Measurements from ENCODE around the gene EFCAB6.

EFCAB6 gene

DNA sequence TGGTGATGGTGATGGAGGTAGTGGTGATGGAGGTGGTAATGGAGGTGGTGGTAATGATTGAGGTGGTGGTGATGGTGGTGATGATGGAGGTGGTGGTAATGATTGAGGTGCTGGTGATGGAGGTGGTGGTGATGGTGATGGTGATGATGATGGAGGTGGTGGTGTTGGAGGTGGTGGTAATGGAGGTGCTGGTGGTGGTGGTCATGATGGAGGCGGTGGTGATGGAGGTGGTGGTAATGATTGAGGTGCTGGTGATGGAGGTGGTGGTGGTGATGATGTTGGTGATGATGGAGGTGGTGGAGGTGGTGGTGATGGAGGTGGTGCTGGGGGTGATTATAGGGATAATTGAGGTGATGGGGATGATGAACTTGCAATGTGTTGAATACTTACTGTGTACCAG, 320.4 kb downstream of the EFCAB6 start:
- H3F3A ChIP-seq (ENCODE audit: low read depth), result no peaks in the 10 kb centered on the region
- H3K4me2 ChIP-seq (ENCODE audit: low read depth, low read length, poor library complexity, severe bottlenecking), result no peak overlapping the region
- H4K20me1 ChIP-seq (ENCODE audit: insufficient read depth, low read length, poor library complexity, severe bottlenecking), result no peaks in the 10 kb centered on the region
- no peaks in the 10 kb centered on the region for H3K9me3 ChIP-seq (ENCODE audit: insufficient read depth, low read depth, low read length)
- no peaks in the 10 kb centered on the region for H3K27me3 ChIP-seq (ENCODE audit: insufficient read depth, low read length, poor library complexity, severe bottlenecking)
- no peak overlapping the region for H3K4me3 ChIP-seq (ENCODE audit: low read length, poor library complexity, severe bottlenecking)
- no peaks in the 10 kb centered on the region for H3K9me2 ChIP-seq (replicated peaks; ENCODE audit: low read depth, low read length)
- no peaks in the 10 kb centered on the region for H3K79me2 ChIP-seq (ENCODE audit: insufficient read depth, low read length)
- no peak overlapping the region for H2AFZ ChIP-seq (ENCODE audit: low read length)
- H3K9ac ChIP-seq (ENCODE audit: low read depth, low read length, poor library complexity, severe bottlenecking), result no peak overlapping the region
- H3K36me3 ChIP-seq (ENCODE audit: insufficient read depth, low read length), result no peaks in the 10 kb centered on the region
- no peaks in the 10 kb centered on the region for H3K4me1 ChIP-seq (ENCODE audit: insufficient read depth, low read length, poor library complexity, severe bottlenecking)
- no peak for TF ChIP-seq EZH2phosphoT487 (IDR thresholded peaks at IDR 0.05; ENCODE audit: borderline replicate concordance)

DNA sequence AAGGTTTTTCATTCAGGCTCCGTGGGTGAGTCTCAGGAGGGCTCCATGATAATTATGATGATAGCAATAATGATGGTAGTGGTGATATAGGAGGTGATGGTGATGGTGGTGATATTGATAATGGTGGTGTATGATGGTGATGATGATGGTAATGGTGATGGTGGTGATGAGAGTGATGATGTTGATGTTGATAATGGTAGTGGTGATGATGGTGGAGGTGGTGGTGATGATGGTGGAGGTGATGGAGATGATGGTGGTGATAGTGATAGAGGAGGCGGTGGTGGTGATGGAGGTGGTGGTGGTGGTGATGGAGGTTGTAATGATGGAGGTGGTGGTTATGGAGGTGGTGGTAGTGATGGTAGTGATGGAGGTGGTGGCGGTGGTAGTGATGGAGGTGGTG, 320.9 kb downstream of the EFCAB6 start:
- no peaks in the 10 kb centered on the region for H3K9me3 ChIP-seq (ENCODE audit: insufficient read depth, low read depth, low read length)
- no peaks in the 10 kb centered on the region for H3F3A ChIP-seq (ENCODE audit: low read depth)
- H2AFZ ChIP-seq (ENCODE audit: low read length), result no peak overlapping the region
- TF ChIP-seq EZH2phosphoT487 (IDR thresholded peaks at IDR 0.05; ENCODE audit: borderline replicate concordance), result no peak
- TF ChIP-seq, protein P1, sequence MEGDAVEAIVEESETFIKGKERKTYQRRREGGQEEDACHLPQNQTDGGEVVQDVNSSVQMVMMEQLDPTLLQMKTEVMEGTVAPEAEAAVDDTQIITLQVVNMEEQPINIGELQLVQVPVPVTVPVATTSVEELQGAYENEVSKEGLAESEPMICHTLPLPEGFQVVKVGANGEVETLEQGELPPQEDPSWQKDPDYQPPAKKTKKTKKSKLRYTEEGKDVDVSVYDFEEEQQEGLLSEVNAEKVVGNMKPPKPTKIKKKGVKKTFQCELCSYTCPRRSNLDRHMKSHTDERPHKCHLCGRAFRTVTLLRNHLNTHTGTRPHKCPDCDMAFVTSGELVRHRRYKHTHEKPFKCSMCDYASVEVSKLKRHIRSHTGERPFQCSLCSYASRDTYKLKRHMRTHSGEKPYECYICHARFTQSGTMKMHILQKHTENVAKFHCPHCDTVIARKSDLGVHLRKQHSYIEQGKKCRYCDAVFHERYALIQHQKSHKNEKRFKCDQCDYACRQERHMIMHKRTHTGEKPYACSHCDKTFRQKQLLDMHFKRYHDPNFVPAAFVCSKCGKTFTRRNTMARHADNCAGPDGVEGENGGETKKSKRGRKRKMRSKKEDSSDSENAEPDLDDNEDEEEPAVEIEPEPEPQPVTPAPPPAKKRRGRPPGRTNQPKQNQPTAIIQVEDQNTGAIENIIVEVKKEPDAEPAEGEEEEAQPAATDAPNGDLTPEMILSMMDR (conservative IDR thresholded peaks at IDR 0.05; ENCODE audit: low read length), result no peak
- H3K4me3 ChIP-seq (ENCODE audit: low read length, poor library complexity, severe bottlenecking), result no peak overlapping the region
- no peaks in the 10 kb centered on the region for H4K20me1 ChIP-seq (ENCODE audit: insufficient read depth, low read length, poor library complexity, severe bottlenecking)
- no peak overlapping the region for H3K4me2 ChIP-seq (ENCODE audit: low read depth, low read length, poor library complexity, severe bottlenecking)
- no peaks in the 10 kb centered on the region for H3K4me1 ChIP-seq (ENCODE audit: insufficient read depth, low read length, poor library complexity, severe bottlenecking)
- H3K9ac ChIP-seq (ENCODE audit: low read depth, low read length, poor library complexity, severe bottlenecking), result no peak overlapping the region
- no peaks in the 10 kb centered on the region for H3K79me2 ChIP-seq (ENCODE audit: insufficient read depth, low read length)
- H3K27me3 ChIP-seq (ENCODE audit: insufficient read depth, low read length, poor library complexity, severe bottlenecking), result no peaks in the 10 kb centered on the region
- no peaks in the 10 kb centered on the region for H3K36me3 ChIP-seq (ENCODE audit: insufficient read depth, low read length)
- H3K9me2 ChIP-seq (replicated peaks; ENCODE audit: low read depth, low read length), result no peaks in the 10 kb centered on the region

DNA sequence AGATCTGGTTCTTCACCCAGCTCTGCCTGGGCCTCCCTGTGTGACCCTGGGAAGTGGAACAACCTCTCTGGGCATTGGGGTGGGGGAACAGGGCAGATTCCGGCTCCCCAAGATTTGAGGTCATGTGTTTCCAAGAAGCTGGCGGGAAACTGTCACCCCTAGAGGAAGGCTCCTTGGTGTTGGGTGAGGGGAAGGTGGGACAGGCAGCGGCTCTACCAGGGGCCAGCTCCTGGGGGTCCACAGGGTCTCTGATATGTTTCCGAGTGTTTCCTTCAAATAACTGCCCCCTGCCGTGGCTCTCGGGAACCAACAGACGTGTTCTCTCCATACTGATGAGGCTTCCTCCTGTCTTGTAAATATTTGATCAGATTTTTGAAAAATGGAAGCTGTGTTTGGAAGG, 321.8 kb downstream of the EFCAB6 start:
- Histone ChIP-seq H3K9me3 (ENCODE audit: insufficient read depth, low read depth, low read length) (no peaks in the 10 kb centered on the region), H3K4me3 (ENCODE audit: low read length, poor library complexity, severe bottlenecking) (no peak overlapping the region), H3K27me3 (ENCODE audit: insufficient read depth, low read length, poor library complexity, severe bottlenecking) (no peaks in the 10 kb centered on the region), H3F3A (ENCODE audit: low read depth) (no peaks in the 10 kb centered on the region), H4K20me1 (ENCODE audit: insufficient read depth, low read length, poor library complexity, severe bottlenecking) (no peaks in the 10 kb centered on the region), H3K9ac (ENCODE audit: low read depth, low read length, poor library complexity, severe bottlenecking) (no peak overlapping the region), H3K36me3 (ENCODE audit: insufficient read depth, low read length) (no peaks in the 10 kb centered on the region), H3K4me2 (ENCODE audit: low read depth, low read length, poor library complexity, severe bottlenecking) (no peak overlapping the region), H3K4me1 (ENCODE audit: insufficient read depth, low read length, poor library complexity, severe bottlenecking) (no peaks in the 10 kb centered on the region), H3K9me2 (replicated peaks; ENCODE audit: low read depth, low read length) (no peaks in the 10 kb centered on the region), H2AFZ (ENCODE audit: low read length) (no peak overlapping the region), H3K79me2 (ENCODE audit: insufficient read depth, low read length) (no peaks in the 10 kb centered on the region)
- TF ChIP-seq EZH2phosphoT487 (IDR thresholded peaks at IDR 0.05; ENCODE audit: borderline replicate concordance), result no peak
- TF ChIP-seq, protein P1 (conservative IDR thresholded peaks at IDR 0.05; ENCODE audit: low read length), result no peak

DNA sequence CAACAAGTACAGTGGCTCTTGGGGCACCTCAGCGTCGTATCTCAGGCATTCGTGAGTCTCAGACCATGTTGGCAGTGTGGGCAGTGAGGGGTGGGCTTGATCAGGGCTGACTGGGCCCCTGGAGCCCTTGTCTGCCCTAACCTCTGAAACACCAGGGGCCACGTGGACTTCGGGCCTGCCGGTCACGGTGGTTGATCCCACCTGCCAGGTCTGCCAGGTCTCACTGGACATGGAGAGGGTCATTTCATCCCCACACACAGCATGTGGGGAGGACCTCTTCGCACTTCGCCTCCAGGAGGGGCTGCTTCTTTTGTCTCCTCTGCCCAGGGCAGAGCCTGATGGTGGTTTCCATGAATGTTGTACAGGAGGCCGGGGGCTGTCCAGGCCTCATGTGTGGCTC, 323.2 kb downstream of the EFCAB6 start:
- no peak overlapping the region for H3K4me3 ChIP-seq (ENCODE audit: low read length, poor library complexity, severe bottlenecking)
- H3K4me1 ChIP-seq (ENCODE audit: insufficient read depth, low read length, poor library complexity, severe bottlenecking), result no peaks in the 10 kb centered on the region
- no peaks in the 10 kb centered on the region for H3K9me2 ChIP-seq (replicated peaks; ENCODE audit: low read depth, low read length)
- H4K20me1 ChIP-seq (ENCODE audit: insufficient read depth, low read length, poor library complexity, severe bottlenecking), result no peaks in the 10 kb centered on the region
- no peak overlapping the region for H3K4me2 ChIP-seq (ENCODE audit: low read depth, low read length, poor library complexity, severe bottlenecking)
- no peak overlapping the region for H3K9ac ChIP-seq (ENCODE audit: low read depth, low read length, poor library complexity, severe bottlenecking)
- no peaks in the 10 kb centered on the region for H3F3A ChIP-seq (ENCODE audit: low read depth)
- TF ChIP-seq, protein P1 (conservative IDR thresholded peaks at IDR 0.05; ENCODE audit: low read length), result no peak
- TF ChIP-seq EZH2phosphoT487 (IDR thresholded peaks at IDR 0.05; ENCODE audit: borderline replicate concordance), result no peak
- no peaks in the 10 kb centered on the region for H3K79me2 ChIP-seq (ENCODE audit: insufficient read depth, low read length)
- no peaks in the 10 kb centered on the region for H3K27me3 ChIP-seq (ENCODE audit: insufficient read depth, low read length, poor library complexity, severe bottlenecking)
- H2AFZ ChIP-seq (ENCODE audit: low read length), result no peak overlapping the region
- no peaks in the 10 kb centered on the region for H3K36me3 ChIP-seq (ENCODE audit: insufficient read depth, low read length)
- no peaks in the 10 kb centered on the region for H3K9me3 ChIP-seq (ENCODE audit: insufficient read depth, low read depth, low read length)
